GM18868 (cell line): Measurements from ENCODE around the gene KRTAP2-1.
"Not testable (repeated sequence)": the region's sequence is repeated elsewhere in the genome, so short reads cannot be mapped to it uniquely, and the experiment has no call there.

Experiments
- ATAC-seq: cut with Tn5 transposase; IDR thresholded peaks from one replicate; pipeline ENCODE4 v1.9.1; 2021; ENCODE audit warnings: mild to moderate bottlenecking, moderate library complexity; ENCODE audit not compliant: unreplicated experiment

Gene KRTAP2-1, protein sequence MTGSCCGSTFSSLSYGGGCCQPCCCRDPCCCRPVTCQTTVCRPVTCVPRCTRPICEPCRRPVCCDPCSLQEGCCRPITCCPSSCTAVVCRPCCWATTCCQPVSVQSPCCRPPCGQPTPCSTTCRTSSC

DNA sequence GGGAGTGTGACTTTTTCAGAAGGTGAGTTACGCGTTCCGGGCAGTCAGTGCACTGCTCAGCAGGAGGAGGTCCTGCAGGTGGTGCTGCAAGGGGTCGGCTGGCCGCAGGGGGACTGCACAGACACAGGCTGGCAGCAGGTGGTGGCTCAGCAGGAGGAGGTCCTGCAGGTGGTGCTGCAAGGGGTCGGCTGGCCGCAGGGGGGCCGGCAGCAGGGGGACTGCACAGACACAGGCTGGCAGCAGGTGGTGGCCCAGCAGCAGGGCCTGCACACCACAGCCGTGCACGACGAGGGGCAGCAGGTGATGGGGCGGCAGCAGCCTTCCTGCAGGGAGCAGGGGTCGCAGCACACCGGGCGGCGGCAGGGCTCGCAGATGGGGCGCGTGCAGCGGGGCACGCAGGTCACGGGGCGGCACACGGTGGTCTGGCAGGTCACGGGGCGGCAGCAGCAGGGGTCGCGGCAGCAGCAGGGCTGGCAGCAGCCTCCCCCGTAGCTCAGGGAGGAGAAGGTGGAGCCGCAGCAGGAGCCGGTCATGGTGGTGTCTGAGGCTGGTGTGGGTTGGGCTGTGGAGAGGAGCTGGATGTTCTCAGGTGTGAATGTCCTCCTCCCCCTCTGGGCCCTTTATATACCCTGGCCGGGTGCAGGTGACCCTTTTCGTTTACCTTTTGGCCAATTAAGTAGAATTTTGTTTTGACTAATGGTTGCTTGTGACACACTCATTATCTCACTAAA is at the start of gene KRTAP2-1:
Gene KRTAP2-1, minus strand, starts transcription at position 582 of the 731 bp plus-strand sequence. Its CDS starts 49 bp downstream, at position 533.
- ATAC-seq = not testable (repeated sequence)

DNA sequence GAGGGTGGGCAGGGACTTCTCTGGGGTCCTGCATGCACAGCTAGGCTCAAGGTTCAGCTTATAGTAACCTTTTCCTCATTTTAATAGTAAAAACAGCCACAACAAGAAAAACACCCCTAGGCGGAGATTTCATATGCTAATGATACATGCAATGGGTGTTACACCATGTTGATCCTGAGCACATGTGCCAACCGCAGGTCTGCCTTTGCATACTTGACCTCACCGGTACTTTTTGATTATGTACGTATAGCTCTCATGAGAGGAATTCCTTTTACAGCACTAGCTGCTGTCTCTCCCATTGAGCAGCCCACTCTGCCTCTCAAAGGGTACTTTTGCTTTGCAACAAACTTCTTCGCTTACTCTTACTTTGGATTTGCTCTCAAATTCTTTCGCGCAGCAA is 48.9 kb upstream of the KRTAP2-1 start:
- no peak for ATAC-seq

DNA sequence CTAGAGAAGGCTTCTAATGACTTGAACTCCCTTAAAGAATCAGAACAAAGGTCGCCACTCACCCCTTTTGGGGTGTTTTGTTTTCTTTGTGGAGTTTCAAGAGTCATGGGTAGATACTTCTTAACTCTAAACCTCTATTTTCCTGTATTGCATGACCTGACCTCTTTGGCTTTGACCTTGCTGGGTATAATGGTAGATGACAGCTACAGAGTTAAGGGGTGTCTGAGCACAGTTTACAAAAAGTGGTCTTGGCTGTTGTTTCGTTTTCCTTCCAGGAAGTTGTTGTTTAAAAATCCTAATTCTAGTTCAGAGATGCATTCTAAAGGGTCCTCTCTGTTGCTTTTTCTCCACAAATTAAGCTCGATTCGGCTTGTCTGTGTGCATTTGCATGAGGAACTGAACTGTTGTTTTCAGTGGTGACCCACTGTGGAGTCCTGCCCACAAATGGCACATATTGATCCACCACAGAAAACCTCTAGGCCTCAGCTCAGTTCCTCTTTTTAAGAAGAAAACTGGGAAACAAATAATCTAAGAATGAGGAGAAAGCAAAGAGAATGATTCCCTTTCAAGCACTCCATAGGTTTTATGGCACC is 41.7 kb upstream of the KRTAP2-1 start:
- ATAC-seq = not testable (repeated sequence)

DNA sequence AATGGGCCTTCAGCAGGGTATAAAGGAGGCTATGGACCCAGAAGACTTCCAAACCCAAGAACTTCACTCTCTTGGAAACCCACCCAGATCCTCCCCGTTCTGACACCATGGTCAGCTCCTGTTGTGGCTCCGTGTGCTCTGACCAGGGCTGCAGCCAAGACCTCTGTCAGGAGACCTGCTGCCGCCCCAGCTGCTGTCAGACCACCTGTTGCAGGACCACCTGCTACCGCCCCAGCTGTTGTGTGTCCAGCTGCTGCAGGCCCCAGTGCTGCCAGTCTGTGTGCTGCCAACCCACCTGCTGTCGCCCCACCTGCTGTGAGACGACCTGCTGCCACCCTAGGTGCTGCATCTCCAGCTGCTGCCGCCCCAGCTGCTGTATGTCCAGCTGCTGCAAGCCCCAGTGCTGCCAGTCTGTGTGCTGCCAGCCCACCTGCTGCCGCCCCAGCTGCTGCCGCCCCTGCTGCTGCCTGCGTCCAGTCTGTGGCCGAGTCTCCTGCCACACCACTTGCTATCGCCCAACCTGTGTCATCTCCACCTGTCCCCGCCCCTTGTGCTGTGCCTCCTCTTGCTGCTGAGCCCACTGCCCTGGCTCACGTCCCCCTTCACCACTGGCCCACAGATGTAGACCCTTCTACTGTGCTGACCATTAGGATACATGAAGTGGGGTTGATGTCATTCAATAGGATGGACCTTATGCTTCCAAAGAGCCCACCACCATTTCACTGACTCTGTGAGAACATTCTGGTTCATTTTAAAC is 37.2 kb upstream of the KRTAP2-1 start, which contains the start of gene KRTAP4-7:
Gene KRTAP4-7, plus strand, starts transcription at position 51 of the 757 bp plus-strand sequence. Its CDS starts 57 bp downstream, at position 108.
- not testable (repeated sequence) for ATAC-seq

DNA sequence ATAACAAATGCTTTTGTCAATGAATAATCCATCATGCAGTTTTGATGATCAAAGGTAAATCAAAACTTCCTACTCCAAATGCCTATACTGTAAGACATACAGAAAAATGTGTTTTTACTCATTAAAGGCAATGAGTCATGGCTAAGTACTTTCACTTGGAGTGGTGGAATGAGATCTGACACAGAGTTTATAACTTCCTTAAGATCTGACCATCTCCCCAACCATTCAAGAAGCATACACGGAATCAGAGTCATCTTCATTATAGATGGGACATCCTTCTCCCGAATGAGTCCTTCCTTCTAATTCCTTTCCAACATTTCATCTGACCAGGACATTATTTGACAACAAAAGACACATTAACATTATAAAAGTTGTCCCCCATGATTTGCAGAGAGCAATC is 36.3 kb upstream of the KRTAP2-1 start:
- not testable (repeated sequence) for ATAC-seq

DNA sequence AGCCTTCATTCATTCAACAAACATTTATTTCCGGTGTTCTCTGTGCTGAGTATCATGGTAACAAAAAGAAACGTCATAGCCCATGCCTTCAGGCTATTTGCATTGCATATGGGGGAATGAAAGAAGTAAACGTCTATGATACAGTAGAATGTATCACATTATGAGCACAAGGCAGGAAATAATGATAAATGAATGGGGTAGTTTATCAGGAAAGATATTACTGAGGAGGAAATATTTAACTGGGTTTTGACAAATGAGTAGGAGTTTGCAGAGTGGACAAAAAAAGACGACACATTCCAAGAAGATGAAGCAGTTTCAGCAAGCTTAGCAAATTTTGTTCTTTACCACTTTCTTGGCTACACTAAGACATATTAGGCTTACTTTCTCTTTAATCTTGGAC is 35.5 kb upstream of the KRTAP2-1 start:
- no peak for ATAC-seq

DNA sequence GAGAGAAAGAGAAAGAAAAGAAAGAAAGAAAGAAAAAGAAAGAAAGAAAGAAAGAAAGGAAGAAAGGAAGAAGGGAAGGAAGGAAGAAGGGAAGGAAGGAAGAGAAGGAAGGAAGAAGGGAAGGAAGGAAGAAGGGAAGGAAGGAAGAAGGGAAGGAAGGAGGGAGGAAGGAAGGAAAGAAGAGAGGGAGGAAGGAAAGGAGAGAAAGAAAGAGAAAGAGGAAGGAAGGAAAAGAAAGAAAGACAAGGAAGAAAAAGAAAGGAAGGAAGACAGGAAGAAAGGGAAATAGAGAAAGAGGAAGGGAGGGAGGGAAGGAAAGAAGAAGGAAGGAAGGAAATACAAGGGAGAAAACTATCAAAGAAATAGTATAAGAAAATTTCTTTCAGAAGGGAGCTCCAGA is 29.7 kb upstream of the KRTAP2-1 start:
- ATAC-seq = no peak

DNA sequence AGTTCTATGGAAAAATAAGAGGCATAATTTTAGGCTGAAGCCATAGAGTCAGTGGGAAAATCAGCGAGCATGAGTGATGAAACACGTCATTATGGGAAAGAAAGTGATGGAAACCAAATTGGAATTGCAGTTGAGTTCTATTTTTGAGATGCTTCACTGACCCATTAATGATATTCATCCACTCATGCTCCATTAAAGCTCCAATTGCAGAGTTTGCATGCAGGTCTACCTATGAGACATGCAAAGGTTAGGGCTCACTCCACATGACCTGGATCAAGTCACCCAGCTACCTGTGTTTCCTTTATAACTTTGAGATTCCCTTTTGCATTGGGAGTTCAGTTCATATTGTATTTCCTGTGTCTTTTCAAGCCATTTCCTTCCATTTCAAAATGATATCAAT is 26.6 kb upstream of the KRTAP2-1 start:
- ATAC-seq = no peak

DNA sequence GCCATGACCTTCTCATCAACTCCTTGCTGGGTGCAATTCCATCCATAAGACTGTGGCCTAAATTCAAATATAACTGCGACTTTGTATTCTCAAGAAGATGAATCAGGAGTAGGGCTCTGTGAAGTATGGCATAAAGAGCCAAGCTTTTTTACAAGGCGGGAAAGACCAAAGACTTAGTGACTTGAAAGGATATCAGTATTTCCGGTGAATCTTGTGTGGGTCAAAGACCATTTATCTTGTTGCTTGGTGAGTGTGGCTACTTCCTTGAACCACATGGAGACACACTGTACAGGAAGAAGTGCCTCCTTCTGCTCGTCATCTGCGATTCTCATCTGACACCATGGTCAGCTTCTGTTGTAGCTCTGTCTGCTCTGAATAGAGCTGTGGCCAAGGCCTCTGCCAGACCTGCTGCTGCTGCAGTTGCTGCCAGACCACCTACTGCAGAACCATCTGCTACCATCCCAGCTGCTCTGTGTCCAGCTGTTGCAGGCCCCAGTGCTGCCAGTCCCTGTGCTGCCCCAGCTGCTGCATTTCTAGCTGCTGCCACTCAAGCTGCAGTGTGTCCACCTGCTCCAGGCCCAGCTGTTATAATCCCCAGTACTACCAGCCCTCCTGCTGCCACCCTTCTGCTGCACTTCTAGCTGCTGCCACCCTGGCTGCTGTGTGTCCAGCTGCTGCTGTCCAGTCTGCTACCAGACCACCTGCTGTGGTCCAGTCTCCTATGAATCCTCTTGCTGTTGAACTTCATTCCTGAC is 24.7 kb upstream of the KRTAP2-1 start:
- no peak for ATAC-seq

DNA sequence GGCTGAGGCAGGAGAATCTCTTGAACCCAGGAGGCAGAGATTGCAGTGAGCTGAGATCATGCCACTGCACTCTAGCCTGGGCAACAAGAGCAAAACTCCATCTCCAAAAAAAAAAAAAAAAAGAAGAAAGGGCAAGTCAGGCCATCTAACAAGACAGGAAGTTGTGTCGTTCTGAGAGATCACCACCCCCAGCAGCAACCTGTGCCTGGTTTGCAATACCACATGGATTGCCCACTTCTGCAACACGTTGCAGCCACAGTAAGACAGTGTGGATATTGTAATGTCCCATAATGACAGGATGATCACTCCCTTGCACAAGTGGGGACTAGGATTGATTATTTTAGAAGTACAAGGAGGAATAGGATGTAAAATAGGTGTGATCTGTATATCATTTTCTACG is 21.9 kb upstream of the KRTAP2-1 start:
- no peak for ATAC-seq

DNA sequence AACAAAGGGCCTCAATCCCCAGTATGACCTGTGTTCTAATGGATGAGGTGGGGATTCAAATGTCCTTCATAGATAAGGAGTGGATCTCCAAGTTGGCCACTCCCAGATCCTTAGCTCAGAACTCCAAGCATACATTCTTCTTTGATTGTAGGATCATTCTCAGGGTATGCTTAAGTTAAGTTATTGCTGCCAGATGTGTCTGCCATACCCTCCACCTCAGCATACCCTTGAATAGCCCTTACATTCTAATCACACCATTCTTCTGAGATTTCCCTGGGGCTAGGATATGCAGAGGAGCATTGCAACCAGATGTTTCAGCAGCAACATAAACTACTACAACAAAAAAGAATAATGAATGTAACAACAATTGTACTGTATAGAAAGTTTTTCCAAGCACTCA is 20.2 kb upstream of the KRTAP2-1 start:
- ATAC-seq = no peak

DNA sequence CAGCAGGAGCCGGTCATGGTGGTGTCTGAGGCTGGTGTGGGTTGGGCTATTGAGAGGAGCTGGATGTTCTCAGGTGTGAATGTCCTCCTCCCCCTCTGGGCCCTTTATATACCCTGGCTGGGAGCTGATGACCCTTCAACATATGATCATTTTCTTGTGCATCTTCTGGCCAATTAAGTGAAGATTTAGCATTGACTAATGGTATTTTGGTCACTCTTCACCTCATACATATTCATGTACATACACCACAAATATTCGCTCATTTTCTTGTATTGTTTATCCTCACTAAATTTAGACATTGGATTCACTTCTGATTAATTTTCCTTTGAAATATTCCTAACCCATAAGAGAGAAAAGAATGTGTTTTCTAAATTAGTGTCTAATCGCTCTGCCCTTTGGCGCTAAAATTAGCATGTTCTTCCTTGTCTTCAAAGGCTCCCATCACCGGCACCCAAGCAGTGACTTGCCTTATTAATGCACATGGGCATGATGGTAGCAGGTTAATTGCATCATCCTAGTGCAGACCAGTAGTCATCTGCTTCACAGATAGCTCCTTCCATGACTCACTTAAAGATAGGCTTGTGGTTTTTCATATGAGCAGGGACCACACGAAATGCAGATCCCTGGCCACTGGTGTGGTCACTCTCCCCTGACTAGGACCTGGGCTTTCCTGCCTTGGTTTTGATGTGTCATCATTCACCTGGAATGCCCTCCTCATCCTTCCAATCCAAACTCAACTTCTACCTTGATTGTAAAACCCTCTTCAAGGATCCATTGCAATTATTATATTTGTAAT is 18.9 kb upstream of the KRTAP2-1 start, which contains the start of gene KRTAP2-4:
Gene KRTAP2-4, minus strand, starts transcription at position 51 of the 796 bp plus-strand sequence. Its CDS starts 34 bp downstream, at position 17.
- ATAC-seq = no peak

DNA sequence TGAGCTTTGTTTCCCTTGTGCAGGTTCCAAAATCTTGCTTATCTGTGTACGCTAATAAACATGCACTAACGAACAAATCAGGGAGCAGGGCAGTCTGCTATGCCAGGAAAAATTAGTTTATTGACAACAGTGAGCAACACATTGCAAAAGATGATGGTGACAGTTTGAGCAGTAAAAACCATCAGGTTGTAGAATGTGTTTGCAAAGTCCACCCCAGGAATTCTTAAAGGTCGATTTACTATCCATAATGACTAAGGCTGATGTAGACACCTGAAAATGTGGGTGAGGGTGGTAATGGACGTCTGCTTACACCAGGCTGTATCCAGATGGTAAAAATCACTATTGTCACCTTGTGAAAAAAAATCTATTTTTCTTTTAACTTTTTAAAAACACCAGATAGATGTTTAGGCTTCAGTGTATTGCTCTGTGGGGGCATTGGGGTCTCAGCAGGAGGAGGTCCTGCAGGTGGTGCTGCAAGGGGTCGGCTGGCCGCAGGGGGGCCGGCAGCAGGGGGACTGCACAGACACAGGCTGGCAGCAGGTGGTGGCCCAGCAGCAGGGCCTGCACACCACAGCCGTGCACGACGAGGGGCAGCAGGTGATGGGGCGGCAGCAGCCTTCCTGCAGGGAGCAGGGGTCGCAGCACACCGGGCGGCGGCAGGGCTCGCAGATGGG is 18.0 kb upstream of the KRTAP2-1 start:
- ATAC-seq = not testable (repeated sequence)

DNA sequence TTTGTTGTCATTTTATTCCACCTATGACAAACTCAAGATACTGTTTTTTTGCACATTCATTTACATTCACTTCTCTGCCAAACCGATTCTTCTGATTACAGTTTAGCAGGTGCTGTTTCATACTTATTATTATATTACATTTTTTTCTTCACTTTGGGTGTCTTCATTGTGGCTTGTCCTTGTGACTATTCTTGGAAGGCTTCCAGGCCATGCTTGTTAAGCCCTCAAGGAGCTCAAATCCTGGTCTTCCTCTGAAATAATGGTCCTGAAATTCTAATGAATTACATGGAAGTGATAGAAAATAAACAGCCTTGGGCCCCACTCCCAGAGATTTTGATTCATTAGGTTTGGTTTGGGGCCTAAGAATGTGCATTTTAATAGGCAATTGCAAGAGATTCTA is 17.2 kb upstream of the KRTAP2-1 start:
- ATAC-seq = no peak

DNA sequence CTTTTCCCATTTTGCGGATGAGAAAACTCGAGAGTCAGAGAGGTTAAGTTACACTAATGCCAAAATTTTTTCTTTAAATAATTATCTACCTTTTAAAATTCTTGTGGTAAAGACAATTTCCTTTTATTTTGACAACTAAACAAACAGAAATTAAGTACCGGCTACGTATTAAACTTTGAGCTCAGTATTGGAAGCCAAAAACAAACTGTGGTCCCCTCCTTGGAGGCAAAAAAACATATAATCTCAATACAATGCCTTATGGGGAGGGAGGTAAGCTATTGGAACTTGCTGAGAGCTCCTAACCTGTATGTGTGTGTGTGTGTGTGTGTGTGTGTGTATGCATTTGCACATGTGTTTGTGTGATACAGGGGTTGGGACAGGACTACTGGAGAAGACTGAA is 16.3 kb upstream of the KRTAP2-1 start:
- ATAC-seq = no peak

DNA sequence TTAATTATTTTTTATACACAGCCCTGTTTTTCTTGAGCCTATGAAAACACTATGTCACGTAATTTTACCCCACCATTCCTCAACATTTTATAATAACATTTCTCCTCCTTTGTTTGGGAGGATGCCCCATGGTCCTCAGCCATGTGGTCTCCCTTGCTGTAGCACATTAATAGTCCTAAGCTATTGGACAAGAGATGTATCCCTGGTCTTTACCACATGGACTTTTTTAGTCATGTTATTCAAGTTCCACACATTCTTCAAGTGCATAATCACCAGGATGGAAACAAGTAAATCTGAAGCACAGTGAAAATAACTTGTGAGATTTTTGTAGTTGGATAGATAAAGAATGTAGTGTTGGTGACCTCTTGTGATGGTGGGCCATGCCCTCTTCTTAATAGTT is 14.8 kb upstream of the KRTAP2-1 start:
- ATAC-seq = no peak

DNA sequence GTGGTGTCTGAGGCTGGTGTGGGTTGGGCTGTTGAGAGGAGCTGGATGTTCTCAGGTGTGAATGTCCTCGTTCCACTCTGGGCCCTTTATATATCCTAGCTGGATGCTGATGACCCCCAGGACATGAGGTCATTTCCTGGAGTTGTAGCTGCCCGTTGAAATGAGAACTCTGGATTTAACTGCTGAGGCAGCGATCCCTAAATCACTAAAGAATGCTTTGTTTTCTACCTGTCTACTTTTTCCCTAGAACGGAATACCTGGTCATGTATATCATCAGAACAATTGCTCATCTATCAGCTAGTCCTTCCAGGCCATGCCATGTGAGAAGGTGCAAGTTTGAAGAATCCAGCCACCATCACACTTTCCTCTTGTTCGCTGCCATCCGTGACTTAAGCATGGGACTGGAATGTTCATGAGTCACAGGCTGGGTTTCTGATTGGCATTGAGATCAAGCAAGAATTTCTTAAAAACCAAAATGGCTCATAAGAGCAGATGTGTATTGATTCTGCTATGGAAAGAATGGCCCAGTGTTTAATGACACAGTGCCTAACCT is 13.0 kb upstream of the KRTAP2-1 start, which contains the start of gene KRTAP2-3:
Gene KRTAP2-3, minus strand, starts transcription at position 63 of the 553 bp plus-strand sequence. CDS start 64 bp downstream, outside the sequence.
- ATAC-seq = no peak

DNA sequence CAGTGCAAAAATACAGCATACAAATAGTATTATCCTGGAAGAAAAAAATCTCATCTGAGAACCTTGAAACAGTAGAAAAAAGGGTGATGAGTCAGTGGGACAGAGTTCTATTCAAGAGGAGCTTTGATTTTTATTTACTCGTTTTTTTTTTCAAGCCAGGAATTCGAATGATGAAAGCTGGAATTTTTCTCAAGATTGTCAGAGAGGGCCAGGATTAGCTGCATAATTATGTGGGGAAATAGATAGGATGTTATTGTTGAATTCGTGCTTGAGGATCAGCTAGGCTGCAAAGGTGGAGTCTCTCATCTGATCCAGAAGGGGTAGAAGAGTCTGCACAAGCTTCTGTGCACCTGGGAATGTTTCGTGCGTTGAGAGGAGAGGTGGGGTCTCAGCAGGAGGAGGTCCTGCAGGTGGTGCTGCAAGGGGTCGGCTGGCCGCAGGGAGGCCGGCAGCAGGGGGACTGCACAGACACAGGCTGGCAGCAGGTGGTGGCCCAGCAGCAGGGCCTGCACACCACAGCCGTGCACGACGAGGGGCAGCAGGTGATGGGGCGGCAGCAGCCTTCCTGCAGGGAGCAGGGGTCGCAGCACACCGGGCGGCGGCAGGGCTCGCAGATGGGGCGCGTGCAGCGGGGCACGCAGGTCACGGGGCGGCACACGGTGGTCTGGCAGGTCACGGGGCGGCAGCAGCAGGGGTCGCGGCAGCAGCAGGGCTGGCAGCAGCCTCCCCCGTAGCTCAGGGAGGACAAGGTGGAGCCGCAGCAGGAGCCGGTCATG is 12.3 kb upstream of the KRTAP2-1 start:
- not testable (repeated sequence) for ATAC-seq
